ENCODE data around the gene PDGFRB. TPM values are rescaled to one million over a fixed set of nuclear protein-coding genes. Genes with fewer than 3 reads are reported as not detected.

Gene PDGFRB
- total and polyA plus RNA-seq, 2 of the 8 experiments (the other 6 are each of a cell fraction or from before 2014, with no cell fraction given), result 4.2 to 13.7 TPM

- H3K14ac ChIP-seq (ENCODE audit: insufficient read length), result no peak overlapping the region
- H3K56ac ChIP-seq (replicated peaks; ENCODE audit: insufficient read length, low read depth, low read length), result no peak overlapping the region
- FAIRE-seq (no peak), DNase-seq (ENCODE audit: low read depth in 1 of 2, low spot score in 2 of 2) (no peak)
- H3K4me1 ChIP-seq (replicated peaks in 1 of 4; ENCODE audit: control insufficient read depth in 3 of 4, insufficient read depth in 4 of 4, low read length in 3 of 4), result no peaks in the 10 kb centered on the region; a peak in 1 of 7 replicates
- CTCF ChIA-PET (ENCODE audit: partially characterized antibody), result interaction anchor here (0.7 to 17.8 kb wide), 9 partner anchors 10 to 96 kb away, joined by 3 to 406 read pairs (median 6); partner anchors contain the start of genes CDX1 and SLC6A7
- H3K9ac ChIP-seq (replicated peaks in 1 of 4; ENCODE audit: extremely low read depth in 1 of 4, low read depth in 3 of 4, low read length in 3 of 4), result no peak overlapping the region
- H3K4ac ChIP-seq (replicated peaks; ENCODE audit: insufficient read length, low read depth, low read length), result no peak overlapping the region
- POLR2A ChIA-PET (ENCODE audit: partially characterized antibody), result interaction anchor here (1.1 kb wide), 1 partner anchor 31 kb away, joined by 3 read pairs; no protein-coding TSS in a partner anchor
- H3K79me1 ChIP-seq (ENCODE audit: low read depth, low read length), result no peaks in the 10 kb centered on the region; the same call in 1 of the 2 replicates
- no peak overlapping the region for H3K4me3 ChIP-seq (ENCODE audit: extremely low read depth in 1 of 4, insufficient read depth in 2 of 4, low read depth in 3 of 4, low read length in 4 of 4)
- no peaks in the 10 kb centered on the region for H3K23me2 ChIP-seq (ENCODE audit: low read depth, low read length)
- H3K23ac ChIP-seq (ENCODE audit: insufficient read length), result no peak overlapping the region
- no peak overlapping the region for H2BK15ac ChIP-seq (ENCODE audit: low read length)
- H3K18ac ChIP-seq (ENCODE audit: extremely low read depth, low read length), result no peak overlapping the region
- H3K79me2 ChIP-seq (ENCODE audit: control insufficient read depth in 1 of 2, insufficient read depth in 2 of 2, low read length in 2 of 2), result no peaks in the 10 kb centered on the region
- H3K4me2 ChIP-seq (ENCODE audit: insufficient read depth in 1 of 2, low read depth in 2 of 2, low read length in 2 of 2), result no peak overlapping the region
- H2AK5ac ChIP-seq (ENCODE audit: low read depth, low read length), result no peak overlapping the region
- H2BK5ac ChIP-seq (ENCODE audit: low read depth, low read length), result no peak overlapping the region
- no peak overlapping the region for H4K91ac ChIP-seq (replicated peaks; ENCODE audit: insufficient read length, low read length)
- H2BK120ac ChIP-seq (replicated peaks; ENCODE audit: low read depth, low read length), result no peak overlapping the region
- H2BK20ac ChIP-seq (ENCODE audit: low read length), result no peak overlapping the region
- 86% methylated on average over 7 of the region's 7 CpGs; no CpG with 5 or more reads in 1 of the 2 experiments for WGBS, 2 experiments (ENCODE audit: extremely low coverage in 1 of 2, insufficient coverage in 1 of 2, insufficient read length in 1 of 2, insufficient replicate concordance in 2 of 2, low coverage in 1 of 2, low lambda C conversion rate in 2 of 2, missing lambda C conversion rate in 1 of 2)
- H2AFZ ChIP-seq (ENCODE audit: low read length), result no peak overlapping the region
- no peak overlapping the region for H2BK12ac ChIP-seq (ENCODE audit: low read depth, low read length)
- no peak overlapping the region for H4K5ac ChIP-seq (ENCODE audit: insufficient read length, low read depth, low read length)
- no peak overlapping the region for H4K8ac ChIP-seq (ENCODE audit: extremely low read depth, insufficient read depth, low read length)
- H4K20me1 ChIP-seq (replicated peaks in 1 of 2; ENCODE audit: control insufficient read depth in 1 of 2, insufficient read depth in 2 of 2, low read length in 2 of 2), result no peaks in the 10 kb centered on the region
- H3K36me3 ChIP-seq (ENCODE audit: control insufficient read depth in 2 of 4, insufficient read depth in 4 of 4, low read length in 3 of 4), result no peaks in the 10 kb centered on the region
- no peaks in the 10 kb centered on the region for H3K9me3 ChIP-seq (ENCODE audit: insufficient read depth in 2 of 2, low read depth in 1 of 2, low read length in 1 of 2)
- no peak overlapping the region for H3K27ac ChIP-seq (ENCODE audit: low read depth, low read length)
- H3K27me3 ChIP-seq (replicated peaks in 1 of 4; ENCODE audit: control insufficient read depth in 3 of 4, extremely low read depth in 1 of 4, insufficient read depth in 3 of 4, low read length in 3 of 4), result peaks cover 0 to 7% (median 4%) of the 10 kb centered on the region in 4 experiments; a peak in 3 of 7 replicates
- TF ChIP-seq SIN3A (conservative IDR thresholded peaks at IDR 0.05 in 1 of 2, IDR thresholded peaks at IDR 0.05 in 1 of 2; ENCODE audit: low read depth in 1 of 2, low read length in 2 of 2) (no peak), RNF2 (IDR thresholded peaks at IDR 0.05; ENCODE audit: borderline replicate concordance, low read depth, low read length, missing control alignments, poor library complexity, severe bottlenecking) (no peak), BRCA1 (IDR thresholded peaks at IDR 0.05; ENCODE audit: low read depth, low read length) (no peak), SUZ12 (IDR thresholded peaks at IDR 0.05; ENCODE audit: low read length) (no peak), FOSL1 (IDR thresholded peaks at IDR 0.05; ENCODE audit: insufficient read depth, low read depth, low read length) (no peak), EGR1 (IDR thresholded peaks at IDR 0.05; ENCODE audit: borderline replicate concordance, low read depth, low read length) (no peak), TAF7 (optimal IDR thresholded peaks at IDR 0.05; ENCODE audit: borderline replicate concordance, low read depth, low read length) (no peak), BACH1 (IDR thresholded peaks at IDR 0.05; ENCODE audit: low read length) (no peak), POLR2AphosphoS5 (IDR thresholded peaks at IDR 0.05; ENCODE audit: low read depth, low read length) (no peak), USF2 (IDR thresholded peaks at IDR 0.05; ENCODE audit: low read length) (no peak)
Measured at GRCh38 chr5:150179019-150179620, 23.5 kb upstream of the PDGFRB start.

All from H1 (cell line).